Ramos (cell line): ENCODE measurements around the gene CPNE9.

Experiments used
- in situ Hi-C: fragments of 300-500 bp; cut with MboI; formaldehyde crosslinking; loops from one replicate; pipeline ENCODE4 v1.14.3; 2022; ENCODE audit warnings: low sequenced_read_pairs; ENCODE audit not compliant: unreplicated experiment

Gene CPNE9

GRCh38 chr3:9743548-9743947 is 39.9 kb downstream of the CPNE9 start:
- in situ Hi-C loops = no loop called here

- in situ Hi-C loops = no loop called here
These were observed 40.5 kb downstream of the CPNE9 start for GRCh38 chr3:9744162-9744561.

- in situ Hi-C loops = no loop called here
These were observed 41.9 kb downstream of the CPNE9 start for GRCh38 chr3:9745521-9745920.

- in situ Hi-C loops = no loop called here
These were observed 42.7 kb downstream of the CPNE9 start for GRCh38 chr3:9746330-9746729.

- in situ Hi-C loops = no loop called here
These were observed 43.6 kb downstream of the CPNE9 start for GRCh38 chr3:9747267-9747666.

- in situ Hi-C loops = no loop called here
These were observed 44.4 kb downstream of the CPNE9 start for GRCh38 chr3:9748031-9748430.

- in situ Hi-C loops = no loop called here
These were observed 45.6 kb downstream of the CPNE9 start for GRCh38 chr3:9749296-9749644.

GRCh38 chr3:9749645-9750555 is 46.3 kb downstream of the CPNE9 start, which contains the start of gene OGG1:
TSS of gene OGG1 (plus strand) at chr3:9749952. CDS start at chr3:9750287, 335 bp downstream.
- in situ Hi-C loops = no loop called here

GRCh38 chr3:9750556-9751411 is 47.2 kb downstream of the CPNE9 start:
- in situ Hi-C loops = no loop called here

GRCh38 chr3:9754678-9755077 is 51.0 kb downstream of the CPNE9 start:
- in situ Hi-C loops = no loop called here

- in situ Hi-C loops = no loop called here
These were observed 53.8 kb downstream of the CPNE9 start for GRCh38 chr3:9757427-9757826.

GRCh38 chr3:9760779-9761505 is 57.3 kb downstream of the CPNE9 start:
- in situ Hi-C loops = no loop called here

GRCh38 chr3:9761919-9762318 is 58.3 kb downstream of the CPNE9 start:
- in situ Hi-C loops = no loop called here

- in situ Hi-C loops = no loop called here
These were observed 59.2 kb downstream of the CPNE9 start for GRCh38 chr3:9762871-9763270.

- in situ Hi-C loops = no loop called here
These were observed 62.2 kb downstream of the CPNE9 start for GRCh38 chr3:9765865-9766264.

GRCh38 chr3:9767418-9767817 is 63.8 kb downstream of the CPNE9 start:
- in situ Hi-C loops = no loop called here

- in situ Hi-C loops = no loop called here
These were observed 64.6 kb downstream of the CPNE9 start for GRCh38 chr3:9768141-9768775.

- in situ Hi-C loops = no loop called here
These were observed 65.4 kb downstream of the CPNE9 start for GRCh38 chr3:9769012-9769411.

- in situ Hi-C loops = no loop called here
These were observed 66.0 kb downstream of the CPNE9 start, which contains the start of gene CAMK1 for GRCh38 chr3:9769426-9770275. TSS of gene CAMK1 (minus strand) at chr3:9769947. CDS start at chr3:9767749, 2,198 bp downstream.
